H1 (cell line): ENCODE measurements around the gene DPF3. TPM values are rescaled to one million over a fixed set of nuclear protein-coding genes. Genes with fewer than 3 reads are reported as not detected.

Experiments
- ASH2L ChIP-seq: fragments of 200-600, 300-600 bp; sonication (generic); IDR thresholded peaks from one replicate; pipeline ENCODE4 v1.7.1; 2017; ENCODE audit warnings: low read length
- CBX8 ChIP-seq: fragments of 300-800, 300-1000 bp; sonication (generic); IDR thresholded peaks from 2 replicates; pipeline ENCODE4 v1.7.1; 2016; ENCODE audit warnings: low read depth, low read length, borderline replicate concordance
- CREB1 ChIP-seq: IDR thresholded peaks from 2 replicates; pipeline ENCODE4 v1.6.1; 2012; ENCODE audit warnings: inconsistent platforms
- JUN ChIP-seq: IDR thresholded peaks from 2 replicates; pipeline ENCODE4 v1.6.1; 2011; ENCODE audit warnings: low read depth, mild to moderate bottlenecking, improper control_type of control experiment, low read length
- RAD21 ChIP-seq, 2 experiments: IDR thresholded peaks in 1 of 2; conservative IDR thresholded peaks in 1 of 2; 2 replicates each; pipeline ENCODE4 v1.6.1; 2011; ENCODE audit warnings: low read depth in 2 of 2, low read length in 2 of 2, improper control_type of control experiment in 1 of 2, inconsistent platforms in 1 of 2, mild to moderate bottlenecking in 1 of 2, moderate library complexity in 1 of 2
- TCF12 ChIP-seq: IDR thresholded peaks from 2 replicates; pipeline ENCODE4 v1.6.1; 2011; ENCODE audit warnings: low read depth, mild to moderate bottlenecking, low read length
- polyA plus RNA-seq, 7 experiments: library from polyadenylated mRNA; depleted of rRNA in 3 of 7; stranded (reverse) in 5 of 7; unstranded in 2 of 7; fragments of >200 nt in 5 of 7; fragments of 200-250 nt in 2 of 7; gene quantifications; 1 replicate in 5 of 7; 2 replicates in 1 of 7; 4 replicates in 1 of 7; pipeline versions ENCODE4 v1.2.1 to v1.2.3, GENCODE V29; 2011 to 2013; ENCODE audit warnings: missing spikeins in 2 of 7, mixed read lengths in 2 of 7
- total RNA-seq: library from RNA; stranded (reverse); fragmentation: NEBNext Ultra II Directional; extraction: Animal tissue kit (Norgen Biotek cat#: 25700); gene quantifications from 2 replicates; pipeline ENCODE4 v1.2.1, GENCODE V29; 2021
- TF ChIP-seq, protein P1 (sequence below): fragments of 300-600 bp; sonication (generic); IDR thresholded peaks from 2 replicates; pipeline ENCODE4 v1.7.1; 2012; ENCODE audit warnings: low read length, moderate library complexity, mild to moderate bottlenecking, inconsistent platforms; ENCODE audit not compliant: insufficient replicate concordance
- TF ChIP-seq, protein P2 (sequence below), 3 experiments: IDR thresholded peaks; 1 replicate in 2 of 3; 2 replicates in 1 of 3; pipeline versions ENCODE4 v1.5.1 to v1.6.1; 2011; ENCODE audit warnings: low read length in 3 of 3, mild to moderate bottlenecking in 3 of 3, inconsistent platforms in 2 of 3, low read depth in 1 of 3, moderate library complexity in 1 of 3; ENCODE audit not compliant: insufficient read depth in 1 of 3; ENCODE audit errors: control extremely low read depth in 1 of 3

Gene DPF3
- total and polyA plus RNA-seq, 2 of the 8 experiments (the other 6 are each of a cell fraction or from before 2014, with no cell fraction given), result 0.19 TPM; not detected in 1

DNA sequence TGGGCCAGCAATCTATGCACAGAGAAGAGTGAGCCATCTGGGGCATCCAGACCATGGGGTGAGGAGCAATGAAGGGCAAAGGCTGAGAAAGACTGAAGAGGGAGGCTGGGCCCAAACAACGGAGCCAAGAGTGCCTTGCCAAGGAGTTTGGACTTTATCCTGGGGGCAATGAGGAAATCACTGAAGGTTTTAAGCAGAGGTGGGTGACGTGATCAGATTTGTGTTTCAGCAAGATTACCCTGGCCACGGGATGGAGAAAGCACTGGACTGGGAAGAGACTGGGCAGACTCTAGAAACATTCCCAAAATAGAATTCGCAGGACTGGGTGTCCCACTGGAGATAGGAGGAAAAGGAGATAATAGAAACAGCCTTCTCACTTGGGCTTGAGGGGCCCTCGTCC lies 65.3 kb downstream of the DPF3 start (continued):
- TF ChIP-seq, protein P1, sequence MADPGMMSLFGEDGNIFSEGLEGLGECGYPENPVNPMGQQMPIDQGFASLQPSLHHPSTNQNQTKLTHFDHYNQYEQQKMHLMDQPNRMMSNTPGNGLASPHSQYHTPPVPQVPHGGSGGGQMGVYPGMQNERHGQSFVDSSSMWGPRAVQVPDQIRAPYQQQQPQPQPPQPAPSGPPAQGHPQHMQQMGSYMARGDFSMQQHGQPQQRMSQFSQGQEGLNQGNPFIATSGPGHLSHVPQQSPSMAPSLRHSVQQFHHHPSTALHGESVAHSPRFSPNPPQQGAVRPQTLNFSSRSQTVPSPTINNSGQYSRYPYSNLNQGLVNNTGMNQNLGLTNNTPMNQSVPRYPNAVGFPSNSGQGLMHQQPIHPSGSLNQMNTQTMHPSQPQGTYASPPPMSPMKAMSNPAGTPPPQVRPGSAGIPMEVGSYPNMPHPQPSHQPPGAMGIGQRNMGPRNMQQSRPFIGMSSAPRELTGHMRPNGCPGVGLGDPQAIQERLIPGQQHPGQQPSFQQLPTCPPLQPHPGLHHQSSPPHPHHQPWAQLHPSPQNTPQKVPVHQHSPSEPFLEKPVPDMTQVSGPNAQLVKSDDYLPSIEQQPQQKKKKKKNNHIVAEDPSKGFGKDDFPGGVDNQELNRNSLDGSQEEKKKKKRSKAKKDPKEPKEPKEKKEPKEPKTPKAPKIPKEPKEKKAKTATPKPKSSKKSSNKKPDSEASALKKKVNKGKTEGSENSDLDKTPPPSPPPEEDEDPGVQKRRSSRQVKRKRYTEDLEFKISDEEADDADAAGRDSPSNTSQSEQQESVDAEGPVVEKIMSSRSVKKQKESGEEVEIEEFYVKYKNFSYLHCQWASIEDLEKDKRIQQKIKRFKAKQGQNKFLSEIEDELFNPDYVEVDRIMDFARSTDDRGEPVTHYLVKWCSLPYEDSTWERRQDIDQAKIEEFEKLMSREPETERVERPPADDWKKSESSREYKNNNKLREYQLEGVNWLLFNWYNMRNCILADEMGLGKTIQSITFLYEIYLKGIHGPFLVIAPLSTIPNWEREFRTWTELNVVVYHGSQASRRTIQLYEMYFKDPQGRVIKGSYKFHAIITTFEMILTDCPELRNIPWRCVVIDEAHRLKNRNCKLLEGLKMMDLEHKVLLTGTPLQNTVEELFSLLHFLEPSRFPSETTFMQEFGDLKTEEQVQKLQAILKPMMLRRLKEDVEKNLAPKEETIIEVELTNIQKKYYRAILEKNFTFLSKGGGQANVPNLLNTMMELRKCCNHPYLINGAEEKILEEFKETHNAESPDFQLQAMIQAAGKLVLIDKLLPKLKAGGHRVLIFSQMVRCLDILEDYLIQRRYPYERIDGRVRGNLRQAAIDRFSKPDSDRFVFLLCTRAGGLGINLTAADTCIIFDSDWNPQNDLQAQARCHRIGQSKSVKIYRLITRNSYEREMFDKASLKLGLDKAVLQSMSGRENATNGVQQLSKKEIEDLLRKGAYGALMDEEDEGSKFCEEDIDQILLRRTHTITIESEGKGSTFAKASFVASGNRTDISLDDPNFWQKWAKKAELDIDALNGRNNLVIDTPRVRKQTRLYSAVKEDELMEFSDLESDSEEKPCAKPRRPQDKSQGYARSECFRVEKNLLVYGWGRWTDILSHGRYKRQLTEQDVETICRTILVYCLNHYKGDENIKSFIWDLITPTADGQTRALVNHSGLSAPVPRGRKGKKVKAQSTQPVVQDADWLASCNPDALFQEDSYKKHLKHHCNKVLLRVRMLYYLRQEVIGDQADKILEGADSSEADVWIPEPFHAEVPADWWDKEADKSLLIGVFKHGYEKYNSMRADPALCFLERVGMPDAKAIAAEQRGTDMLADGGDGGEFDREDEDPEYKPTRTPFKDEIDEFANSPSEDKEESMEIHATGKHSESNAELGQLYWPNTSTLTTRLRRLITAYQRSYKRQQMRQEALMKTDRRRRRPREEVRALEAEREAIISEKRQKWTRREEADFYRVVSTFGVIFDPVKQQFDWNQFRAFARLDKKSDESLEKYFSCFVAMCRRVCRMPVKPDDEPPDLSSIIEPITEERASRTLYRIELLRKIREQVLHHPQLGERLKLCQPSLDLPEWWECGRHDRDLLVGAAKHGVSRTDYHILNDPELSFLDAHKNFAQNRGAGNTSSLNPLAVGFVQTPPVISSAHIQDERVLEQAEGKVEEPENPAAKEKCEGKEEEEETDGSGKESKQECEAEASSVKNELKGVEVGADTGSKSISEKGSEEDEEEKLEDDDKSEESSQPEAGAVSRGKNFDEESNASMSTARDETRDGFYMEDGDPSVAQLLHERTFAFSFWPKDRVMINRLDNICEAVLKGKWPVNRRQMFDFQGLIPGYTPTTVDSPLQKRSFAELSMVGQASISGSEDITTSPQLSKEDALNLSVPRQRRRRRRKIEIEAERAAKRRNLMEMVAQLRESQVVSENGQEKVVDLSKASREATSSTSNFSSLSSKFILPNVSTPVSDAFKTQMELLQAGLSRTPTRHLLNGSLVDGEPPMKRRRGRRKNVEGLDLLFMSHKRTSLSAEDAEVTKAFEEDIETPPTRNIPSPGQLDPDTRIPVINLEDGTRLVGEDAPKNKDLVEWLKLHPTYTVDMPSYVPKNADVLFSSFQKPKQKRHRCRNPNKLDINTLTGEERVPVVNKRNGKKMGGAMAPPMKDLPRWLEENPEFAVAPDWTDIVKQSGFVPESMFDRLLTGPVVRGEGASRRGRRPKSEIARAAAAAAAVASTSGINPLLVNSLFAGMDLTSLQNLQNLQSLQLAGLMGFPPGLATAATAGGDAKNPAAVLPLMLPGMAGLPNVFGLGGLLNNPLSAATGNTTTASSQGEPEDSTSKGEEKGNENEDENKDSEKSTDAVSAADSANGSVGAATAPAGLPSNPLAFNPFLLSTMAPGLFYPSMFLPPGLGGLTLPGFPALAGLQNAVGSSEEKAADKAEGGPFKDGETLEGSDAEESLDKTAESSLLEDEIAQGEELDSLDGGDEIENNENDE, result no peak
- no peak for TF ChIP-seq ASH2L
- TF ChIP-seq, protein P2, sequence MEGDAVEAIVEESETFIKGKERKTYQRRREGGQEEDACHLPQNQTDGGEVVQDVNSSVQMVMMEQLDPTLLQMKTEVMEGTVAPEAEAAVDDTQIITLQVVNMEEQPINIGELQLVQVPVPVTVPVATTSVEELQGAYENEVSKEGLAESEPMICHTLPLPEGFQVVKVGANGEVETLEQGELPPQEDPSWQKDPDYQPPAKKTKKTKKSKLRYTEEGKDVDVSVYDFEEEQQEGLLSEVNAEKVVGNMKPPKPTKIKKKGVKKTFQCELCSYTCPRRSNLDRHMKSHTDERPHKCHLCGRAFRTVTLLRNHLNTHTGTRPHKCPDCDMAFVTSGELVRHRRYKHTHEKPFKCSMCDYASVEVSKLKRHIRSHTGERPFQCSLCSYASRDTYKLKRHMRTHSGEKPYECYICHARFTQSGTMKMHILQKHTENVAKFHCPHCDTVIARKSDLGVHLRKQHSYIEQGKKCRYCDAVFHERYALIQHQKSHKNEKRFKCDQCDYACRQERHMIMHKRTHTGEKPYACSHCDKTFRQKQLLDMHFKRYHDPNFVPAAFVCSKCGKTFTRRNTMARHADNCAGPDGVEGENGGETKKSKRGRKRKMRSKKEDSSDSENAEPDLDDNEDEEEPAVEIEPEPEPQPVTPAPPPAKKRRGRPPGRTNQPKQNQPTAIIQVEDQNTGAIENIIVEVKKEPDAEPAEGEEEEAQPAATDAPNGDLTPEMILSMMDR (IDR thresholded peaks at IDR 0.05; ENCODE audit: control extremely low read depth in 1 of 3, insufficient read depth in 1 of 3, low read depth in 1 of 3, low read length in 3 of 3), result no peak
- TF ChIP-seq RAD21 (IDR thresholded peaks at IDR 0.05 in 1 of 2, conservative IDR thresholded peaks at IDR 0.05 in 1 of 2; ENCODE audit: low read depth in 2 of 2, low read length in 2 of 2), result no peak
- TF ChIP-seq CBX8, result no peak
- TF ChIP-seq JUN, result no peak
- no peak for TF ChIP-seq CREB1
- no peak for TF ChIP-seq TCF12
